HG03520 (cell line): ENCODE data around the gene DEFB128.

Experiments used
- ATAC-seq: cut with Tn5 transposase; IDR thresholded peaks from one replicate; pipeline ENCODE4 v1.9.1; 2021; ENCODE audit warnings: mild to moderate bottlenecking, moderate library complexity; ENCODE audit not compliant: unreplicated experiment

DEFB128 gene

DNA sequence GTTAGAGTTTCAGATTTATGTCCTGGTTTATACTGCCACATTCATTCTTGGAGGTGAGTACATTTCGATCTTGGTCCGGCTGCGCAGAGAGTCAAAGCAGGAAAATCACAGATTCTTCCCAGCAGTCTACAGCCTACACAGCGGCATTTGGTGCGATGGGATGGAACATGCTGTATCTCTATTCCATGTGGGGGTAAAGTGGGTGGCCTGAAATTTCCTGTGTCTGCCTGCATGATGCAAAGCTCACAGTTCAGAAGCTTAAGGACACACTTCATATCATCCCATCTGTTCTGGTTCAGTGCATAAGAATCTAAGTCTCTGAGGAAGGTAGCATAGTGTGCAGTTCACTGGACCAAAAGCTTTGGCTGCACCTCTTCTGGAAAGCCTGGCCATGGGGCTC is 32.4 kb downstream of the DEFB128 start, which contains the start of gene DEFB127:
Gene DEFB127 (plus strand): TSS at position 301 of the 400 bp plus-strand sequence. CDS start 91 bp downstream, at position 392.
- ATAC-seq = no peak

DNA sequence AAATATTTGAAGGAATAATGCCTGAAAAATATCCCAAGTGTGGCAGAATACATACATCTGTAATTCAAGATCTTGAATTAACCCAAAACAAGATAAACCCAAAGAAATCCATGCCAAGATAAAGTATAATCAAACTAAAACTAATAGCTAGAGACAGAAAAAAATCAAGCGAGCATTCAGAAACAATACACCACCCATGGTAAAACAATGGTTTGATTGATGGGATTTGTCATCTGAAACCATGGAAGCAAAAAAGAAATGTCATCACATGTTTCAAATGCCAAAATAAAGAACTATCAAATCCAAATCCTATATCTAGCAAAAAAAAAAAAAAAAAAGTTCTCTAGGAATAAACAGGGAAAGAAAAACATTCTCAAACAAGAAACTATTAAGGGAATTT is 37.4 kb downstream of the DEFB128 start:
- ATAC-seq = no peak

DNA sequence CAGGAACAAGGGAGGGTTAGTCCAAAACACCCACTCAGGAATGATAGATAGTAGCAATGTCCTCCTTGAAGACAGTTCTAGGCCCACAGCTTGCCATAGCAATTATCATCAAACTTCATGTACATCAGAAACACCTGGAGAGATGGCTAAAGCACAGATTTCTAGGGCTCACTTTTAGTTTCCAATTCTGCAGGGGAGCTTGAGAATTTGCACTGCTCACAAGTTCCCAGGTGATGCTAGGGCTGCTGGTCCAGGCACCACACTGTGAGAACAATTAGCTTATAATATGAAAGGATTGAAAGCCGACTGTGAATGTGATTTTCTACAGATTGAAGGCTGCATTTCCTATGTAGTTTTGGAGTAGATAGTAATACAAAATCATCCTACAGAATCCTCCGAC is 43.6 kb downstream of the DEFB128 start:
- no peak for ATAC-seq

DNA sequence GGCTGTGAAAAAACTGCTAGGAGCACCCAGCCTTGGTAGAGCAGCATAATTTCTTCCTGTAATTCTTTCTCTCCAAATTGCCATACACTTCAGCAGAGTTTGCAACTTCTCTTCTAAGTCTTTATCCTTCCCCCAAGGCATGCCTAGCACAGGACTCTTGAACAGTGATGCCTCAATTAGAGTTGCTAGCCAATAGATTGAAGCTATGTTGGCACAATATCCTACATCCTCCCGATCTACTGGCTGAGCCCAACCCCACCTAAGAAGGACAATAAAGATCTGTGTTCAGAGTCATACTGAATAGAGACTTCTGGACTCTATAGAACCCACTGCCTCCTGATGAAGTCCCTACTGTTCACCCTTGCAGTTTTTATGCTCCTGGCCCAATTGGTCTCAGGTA is 47.2 kb downstream of the DEFB128 start, which contains the start of gene DEFB126:
Gene DEFB126 (plus strand): TSS at position 301 of the 400 bp plus-strand sequence. CDS start 39 bp downstream, at position 340.
- ATAC-seq = no peak
